KOPT-K1 (cell line): Measurements from ENCODE around the gene SLX4IP.

Experiments
- H3K27ac ChIP-seq: fragments of 200-600 bp; sonication (generic); 2 replicates; pipeline ENCODE4 v1.5.1; 2016; ENCODE audit warnings: antibody characterized with exemption, mild to moderate bottlenecking, low read depth, low read length; ENCODE audit not compliant: poor library complexity, severe bottlenecking
- H3K36me3 ChIP-seq: fragments of 200-600 bp; sonication (generic); 2 replicates; pipeline ENCODE4 v1.5.1; 2017; ENCODE audit warnings: antibody characterized with exemption, mild to moderate bottlenecking, low read length, moderate library complexity; ENCODE audit not compliant: insufficient read depth
- H3K9me3 ChIP-seq: fragments of 200-600 bp; sonication (generic); 2 replicates; pipeline ENCODE4 v1.5.1; 2017; ENCODE audit warnings: antibody characterized with exemption, low read length, mild to moderate bottlenecking; ENCODE audit not compliant: insufficient read depth, poor library complexity, severe bottlenecking

The SLX4IP gene

DNA sequence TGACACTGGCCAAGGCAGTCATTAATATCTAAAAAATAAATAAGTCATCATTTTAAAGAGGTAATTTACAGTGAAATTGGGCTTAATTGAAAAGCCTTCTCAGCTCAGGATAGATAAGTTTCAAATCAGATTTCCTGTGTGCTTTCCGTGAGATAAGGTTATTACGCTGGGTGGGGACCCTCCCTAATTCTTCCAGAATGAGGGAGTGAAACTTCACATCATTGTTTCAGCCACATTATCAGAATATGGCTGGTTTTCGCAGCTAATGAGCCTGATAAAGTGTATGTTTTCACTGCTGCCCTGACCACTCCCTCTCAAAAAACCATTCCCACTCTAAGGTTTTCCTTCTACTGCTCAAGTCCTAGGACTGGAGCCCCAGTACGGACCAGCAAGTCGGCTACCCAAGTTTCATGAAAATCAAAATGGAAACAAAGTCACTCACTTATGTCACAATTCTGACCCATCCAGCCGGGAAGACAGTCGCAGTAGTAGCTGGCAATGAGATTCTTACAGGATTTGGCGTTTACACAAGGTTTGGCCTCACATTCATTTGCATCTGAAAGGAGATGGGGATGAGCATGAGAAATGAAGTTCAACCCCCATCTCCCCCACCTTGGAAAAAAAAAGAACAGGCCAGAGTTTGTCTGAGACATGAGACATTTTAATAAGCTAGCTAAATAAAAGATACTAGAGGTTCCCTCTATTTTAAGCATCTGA is 214.1 kb downstream of the SLX4IP start:
- Histone ChIP-seq H3K36me3 (no peaks in the 10 kb centered on the region), H3K27ac (no peak overlapping the region), H3K9me3 (no peaks in the 10 kb centered on the region)

DNA sequence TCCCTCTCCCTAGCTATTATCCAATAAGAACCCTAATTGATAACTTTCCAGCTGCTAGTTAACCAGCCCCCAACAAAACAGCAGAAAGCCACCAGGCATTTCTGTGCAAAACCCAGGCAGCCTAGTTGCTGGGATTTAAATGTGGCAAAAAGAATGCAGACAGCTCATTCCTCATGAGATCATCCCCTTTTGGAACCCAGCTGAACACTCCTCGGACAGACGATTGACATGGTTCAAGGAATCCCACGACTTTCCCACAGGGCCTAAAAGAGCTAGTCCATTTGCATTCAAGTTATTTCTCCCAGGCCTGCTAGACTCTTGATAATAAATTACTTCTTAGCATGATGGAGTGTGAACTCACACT is 214.7 kb downstream of the SLX4IP start:
- no peak overlapping the region for H3K27ac ChIP-seq
- no peaks in the 10 kb centered on the region for H3K36me3 ChIP-seq
- H3K9me3 ChIP-seq: no peaks in the 10 kb centered on the region

DNA sequence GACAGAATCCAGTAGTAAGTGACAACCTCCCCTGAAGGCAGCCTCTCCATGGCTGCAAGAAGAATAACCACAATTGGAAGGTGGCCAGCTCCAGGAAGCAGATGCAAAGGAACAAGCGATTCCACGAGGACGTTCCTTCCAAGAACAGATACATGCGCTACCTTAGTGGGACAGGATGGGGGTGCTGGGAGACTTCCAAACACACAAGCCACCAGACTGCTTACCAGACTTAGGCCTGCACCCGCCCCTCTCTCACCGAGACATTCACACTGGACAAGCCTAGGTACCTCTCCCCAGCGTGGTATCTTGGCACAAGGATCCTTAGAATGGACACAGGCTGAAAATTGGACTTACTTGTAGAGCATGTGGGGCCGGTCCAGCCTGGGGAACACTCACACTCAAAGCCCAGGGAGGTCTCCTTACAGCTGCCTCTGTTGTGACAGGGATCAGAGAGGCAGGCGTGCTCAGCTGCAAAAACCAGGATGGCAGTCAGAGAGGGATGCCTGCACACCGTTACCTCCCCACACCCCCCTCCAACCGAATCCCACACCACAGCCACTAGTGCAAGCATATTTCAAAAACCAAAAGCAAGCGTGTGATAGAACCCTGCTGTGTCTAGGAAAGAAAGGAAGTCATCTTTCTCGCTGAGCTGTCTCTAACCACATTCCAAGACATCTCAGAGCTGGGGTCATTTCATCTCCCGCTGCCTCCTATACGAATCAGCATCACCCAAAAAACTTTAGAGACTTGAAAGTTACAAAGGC is 216.3 kb downstream of the SLX4IP start:
- Histone ChIP-seq H3K27ac (no peak overlapping the region), H3K36me3 (no peaks in the 10 kb centered on the region)

DNA sequence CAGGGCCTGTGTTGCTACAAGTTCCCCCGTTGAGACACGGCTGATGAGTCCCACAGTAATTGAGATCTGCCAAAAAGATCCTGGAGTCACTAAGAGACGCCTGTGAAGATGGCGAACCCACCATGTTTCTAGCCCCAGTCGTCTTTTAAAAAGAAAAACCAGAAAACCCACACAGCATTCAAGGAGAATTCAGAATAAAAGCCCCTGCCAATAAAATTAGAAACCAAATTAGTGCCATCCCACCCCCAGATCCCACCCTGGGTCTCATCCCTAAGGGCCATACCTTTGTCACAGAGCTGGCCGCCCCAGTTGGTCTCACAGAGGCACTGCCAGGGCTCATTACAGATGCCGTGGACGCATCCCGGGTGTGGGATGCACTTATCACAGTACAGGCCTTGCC is 217.1 kb downstream of the SLX4IP start:
- H3K9me3 ChIP-seq: no peaks in the 10 kb centered on the region
- no peaks in the 10 kb centered on the region for H3K36me3 ChIP-seq
- H3K27ac ChIP-seq: no peak overlapping the region

More for the DNA sequence above, 216.3 kb downstream of the SLX4IP start:
- no peaks in the 10 kb centered on the region for H3K9me3 ChIP-seq

DNA sequence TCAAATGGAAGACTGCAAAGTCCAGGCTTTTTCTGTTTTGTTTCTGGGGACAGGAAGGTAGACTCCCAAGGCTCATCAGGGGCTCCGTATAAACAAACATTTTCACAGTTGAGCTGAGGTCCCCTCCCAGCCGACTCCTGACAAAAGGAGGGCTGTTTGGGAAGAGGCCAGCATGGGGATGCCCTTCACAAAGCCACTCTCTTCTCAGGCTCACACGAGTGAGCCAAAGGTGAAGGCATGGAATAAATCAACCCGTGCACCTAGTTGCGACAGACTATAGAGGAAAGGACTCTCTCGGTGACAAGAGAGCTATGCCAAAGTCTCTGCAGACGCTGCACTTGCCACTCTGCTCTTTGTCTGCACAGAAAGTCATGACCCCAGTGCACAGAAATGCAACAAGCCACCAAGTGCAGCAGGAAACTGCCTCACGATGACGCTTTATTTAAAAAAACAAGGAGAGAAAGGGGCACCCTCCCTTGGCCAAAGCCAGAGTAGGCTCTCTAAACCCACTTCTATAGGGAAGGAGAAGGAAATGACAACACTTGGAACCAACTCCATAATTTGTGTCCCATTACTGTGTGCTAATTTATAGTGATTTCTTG is 217.7 kb downstream of the SLX4IP start:
- H3K9me3 ChIP-seq: no peaks in the 10 kb centered on the region
- no peaks in the 10 kb centered on the region for H3K36me3 ChIP-seq
- H3K27ac ChIP-seq: no peak overlapping the region

DNA sequence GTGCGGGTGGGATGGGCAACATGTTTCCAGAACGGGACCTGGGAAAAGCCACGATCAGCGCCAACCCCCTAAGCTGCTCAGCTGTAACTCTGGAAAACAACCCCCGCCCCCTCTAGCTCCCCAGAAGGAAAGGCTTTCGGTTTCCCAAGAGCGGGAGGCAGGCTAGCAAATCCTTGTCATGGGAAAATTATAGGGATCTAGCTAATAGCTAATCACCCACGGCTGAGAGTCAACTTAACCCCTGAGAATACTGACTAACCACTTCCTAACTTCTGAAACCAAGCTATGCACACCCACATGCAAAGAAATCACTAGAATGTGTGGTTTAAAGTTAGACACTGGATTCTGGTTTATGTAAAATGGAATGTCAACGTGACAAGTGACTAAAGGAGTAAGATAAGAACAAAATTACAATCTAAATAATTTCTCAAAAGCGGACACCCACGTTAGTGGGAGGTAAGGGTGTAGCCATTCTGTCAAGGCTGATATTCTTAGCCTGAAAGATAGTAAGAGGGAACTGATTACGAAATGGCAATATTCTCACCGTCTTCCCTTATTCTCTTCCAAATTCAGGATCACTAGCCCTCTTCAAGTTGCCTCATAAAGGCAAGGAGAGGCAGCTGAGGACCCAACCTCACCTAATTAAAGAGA is 218.6 kb downstream of the SLX4IP start:
- no peaks in the 10 kb centered on the region for H3K36me3 ChIP-seq
- no peaks in the 10 kb centered on the region for H3K9me3 ChIP-seq
- no peak overlapping the region for H3K27ac ChIP-seq

DNA sequence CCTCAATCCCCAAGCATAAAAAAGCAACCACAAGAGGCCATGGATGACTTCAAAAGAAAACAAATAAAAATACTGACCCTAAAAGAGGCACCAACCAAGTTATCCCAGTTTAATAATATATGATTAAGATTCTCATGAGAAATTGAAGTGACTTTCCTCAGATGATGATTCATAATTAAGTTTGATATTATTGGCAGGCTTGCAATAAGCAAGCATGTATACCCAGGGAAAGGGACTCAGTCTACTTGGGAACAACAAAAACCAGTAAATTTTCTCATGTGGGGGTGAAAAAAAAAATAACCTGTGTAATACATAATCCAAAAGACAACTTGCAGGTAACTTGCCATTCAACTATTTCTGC is 219.1 kb downstream of the SLX4IP start:
- Histone ChIP-seq H3K36me3 (no peaks in the 10 kb centered on the region), H3K27ac (no peak overlapping the region), H3K9me3 (no peaks in the 10 kb centered on the region)

DNA sequence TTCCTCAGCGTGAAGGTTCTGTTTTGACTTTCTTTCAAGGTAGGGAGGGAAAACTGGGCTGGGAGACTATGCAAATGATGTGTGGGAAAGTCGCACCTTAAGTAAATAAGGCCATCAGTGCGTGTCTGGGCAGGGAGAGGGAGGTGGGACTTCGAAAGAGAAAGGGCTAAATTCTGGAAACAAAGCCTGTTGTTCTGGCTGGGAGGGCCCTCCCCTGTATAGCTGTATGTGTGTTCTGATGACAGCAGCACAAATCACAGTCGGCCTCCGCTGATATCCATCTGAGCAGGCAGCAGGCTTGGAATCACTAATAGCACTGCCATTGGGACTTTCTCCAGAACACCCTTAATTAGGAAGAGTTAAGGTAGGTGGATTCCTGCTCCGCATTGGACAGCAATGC is 219.5 kb downstream of the SLX4IP start:
- no peak overlapping the region for H3K27ac ChIP-seq
- no peaks in the 10 kb centered on the region for H3K9me3 ChIP-seq
- H3K36me3 ChIP-seq: no peaks in the 10 kb centered on the region

DNA sequence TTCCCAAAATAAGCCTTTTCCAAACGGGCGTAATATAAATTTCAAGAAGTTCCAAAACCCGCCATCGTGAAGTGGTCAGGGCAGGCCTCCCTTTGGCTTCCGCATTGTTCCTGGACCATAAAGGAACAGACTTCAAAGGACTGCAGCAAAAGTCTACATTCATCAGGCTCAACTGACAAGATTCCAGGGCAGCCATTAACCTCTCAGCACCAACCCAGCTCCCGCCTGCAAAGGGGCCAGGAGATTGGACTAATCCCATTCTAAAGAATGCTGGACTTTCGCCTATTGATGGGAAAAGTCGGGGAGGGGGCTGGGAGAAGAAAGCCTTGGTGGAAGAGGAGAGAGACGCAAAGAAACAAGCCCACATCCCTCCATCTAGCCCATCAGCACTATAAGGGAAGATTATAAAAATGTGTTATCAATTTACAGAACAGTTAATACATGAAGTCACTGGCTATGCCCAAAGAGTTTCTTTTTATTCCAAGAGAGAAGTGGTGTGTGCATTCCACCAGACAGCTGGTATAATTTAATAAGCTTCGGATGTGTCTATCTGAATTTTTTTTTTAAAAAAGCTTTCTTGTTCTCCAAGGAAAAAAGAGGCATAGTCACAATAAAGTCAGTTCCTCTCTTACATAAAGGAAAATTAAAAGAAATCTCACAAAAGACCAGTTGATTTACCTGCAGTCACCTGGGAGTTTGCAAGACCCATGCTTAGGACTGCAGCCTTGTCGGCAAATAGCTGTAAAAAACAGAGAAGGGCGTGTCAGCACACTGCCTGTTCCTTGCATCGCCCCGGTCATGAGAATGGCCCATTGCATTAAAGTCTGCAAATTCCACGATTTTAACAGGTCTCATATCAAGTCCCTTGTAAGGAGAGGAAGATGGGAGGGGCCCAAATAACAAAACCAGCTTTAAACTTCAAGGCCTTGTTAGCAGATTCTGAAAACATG is 220.9 kb downstream of the SLX4IP start:
- H3K9me3 ChIP-seq: no peaks in the 10 kb centered on the region
- no peak overlapping the region for H3K27ac ChIP-seq
- H3K36me3 ChIP-seq: no peaks in the 10 kb centered on the region

DNA sequence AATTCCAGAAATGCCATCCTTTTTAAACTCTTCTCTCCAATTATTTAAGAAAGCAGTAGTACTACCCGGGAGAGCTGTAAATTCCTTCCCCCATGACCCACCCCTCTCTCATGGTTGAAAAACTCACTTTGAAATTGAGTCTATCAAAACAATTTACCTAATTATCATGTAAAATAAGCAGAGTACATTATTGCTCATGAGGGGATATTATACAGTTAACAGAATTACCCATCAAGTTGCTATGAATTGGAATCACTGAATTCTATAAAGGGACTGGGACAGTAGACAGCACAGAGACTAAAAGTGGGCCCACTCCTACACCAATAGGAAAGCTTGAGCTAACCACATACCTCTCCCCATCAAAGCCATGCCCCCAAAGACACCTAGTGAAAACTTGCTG is 222.3 kb downstream of the SLX4IP start:
- H3K36me3 ChIP-seq: no peaks in the 10 kb centered on the region
- no peak overlapping the region for H3K27ac ChIP-seq
- H3K9me3 ChIP-seq: no peaks in the 10 kb centered on the region

DNA sequence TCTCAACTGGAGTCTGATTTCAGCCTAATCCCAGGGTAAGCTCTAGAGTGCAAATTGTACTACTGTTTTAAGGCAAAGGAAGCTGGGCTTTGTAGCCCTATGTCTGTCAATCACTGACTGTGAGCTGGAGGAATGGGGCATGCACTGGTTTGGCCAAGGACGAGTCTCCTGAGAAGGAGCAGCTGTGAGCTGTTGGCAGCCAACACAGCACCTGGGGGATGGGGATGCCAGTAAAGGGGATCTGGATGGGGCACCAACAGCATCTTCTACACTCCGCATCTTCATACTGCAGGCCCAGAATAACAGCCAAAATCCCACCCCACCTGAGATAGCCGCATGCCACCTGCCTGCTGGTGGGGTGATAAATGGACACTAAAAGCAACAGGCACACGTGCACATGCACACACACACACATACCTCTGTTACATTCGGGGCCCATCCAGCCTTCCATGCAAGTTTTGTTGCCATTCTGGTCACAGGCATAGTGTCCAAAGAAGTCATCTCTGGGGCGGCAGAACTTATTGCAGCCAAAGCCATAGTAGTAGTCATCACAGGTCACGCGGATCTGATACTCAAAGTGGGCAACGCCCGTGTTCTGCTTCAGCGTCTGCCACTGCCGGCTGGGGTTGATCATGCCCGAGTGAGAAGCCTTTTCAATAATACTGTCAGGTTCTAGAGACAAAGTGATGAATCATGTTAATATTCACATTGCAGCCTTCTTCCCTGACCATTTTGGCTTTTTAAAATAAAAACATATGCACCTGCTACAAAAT is 223.1 kb downstream of the SLX4IP start:
- Histone ChIP-seq H3K9me3 (no peaks in the 10 kb centered on the region), H3K36me3 (no peaks in the 10 kb centered on the region), H3K27ac (no peak overlapping the region)

DNA sequence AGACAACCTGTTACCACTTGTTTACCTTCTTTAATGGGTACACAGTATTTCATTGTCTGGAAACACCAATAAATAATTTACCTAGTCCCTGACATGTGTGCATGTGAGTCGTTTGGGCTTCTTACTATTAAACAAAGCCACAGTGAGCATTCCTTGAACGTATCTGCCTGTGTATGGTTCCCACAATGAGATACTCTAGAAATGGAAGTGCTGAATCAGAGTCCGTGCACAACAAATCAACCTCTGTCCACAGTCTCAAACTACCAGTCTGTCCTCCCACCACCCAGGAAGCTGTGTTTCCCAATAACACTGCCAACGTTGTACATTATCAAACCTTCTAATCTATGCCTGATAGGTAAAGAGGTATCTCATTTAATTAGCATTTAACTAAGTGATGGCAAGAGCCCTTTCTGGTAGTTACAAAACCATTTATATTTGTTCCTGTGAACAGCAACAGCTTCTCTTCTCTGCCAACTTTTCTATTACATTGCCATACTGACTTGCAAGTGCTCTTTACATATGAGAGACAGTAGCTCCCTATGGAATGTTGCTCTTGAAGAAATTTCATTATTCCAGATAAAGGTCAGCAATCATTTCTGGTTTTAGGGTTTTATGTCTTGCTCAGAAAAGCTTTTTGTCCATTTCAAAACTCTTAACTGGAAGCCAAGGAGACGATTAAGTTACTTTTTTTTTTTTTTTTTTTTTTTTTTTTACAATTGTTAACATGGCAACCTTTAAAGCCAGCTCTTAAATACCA is 223.9 kb downstream of the SLX4IP start:
- H3K27ac ChIP-seq: no peak overlapping the region

More for the DNA sequence above, 223.9 kb downstream of the SLX4IP start:
- no peaks in the 10 kb centered on the region for H3K36me3 ChIP-seq
- no peaks in the 10 kb centered on the region for H3K9me3 ChIP-seq
